H1 (cell line): ENCODE measurements around the gene SLC35E3. TPM values are rescaled to one million over a fixed set of nuclear protein-coding genes. Genes with fewer than 3 reads are reported as not detected.

ENCODE experiments used
- CTCF ChIA-PET: fragments of 300-600 bp; sonication (Branson Sonifier 250); formaldehyde crosslinking; loops from one replicate; lab custom pipeline; 2021; ENCODE audit not compliant: partially characterized antibody; lab: Charles Lee
- POLR2A ChIA-PET: fragments of 300-600 bp; sonication (Branson Sonifier 250); formaldehyde crosslinking; loops from one replicate; lab custom pipeline; 2021; ENCODE audit warnings: inconsistent platforms; ENCODE audit not compliant: partially characterized antibody; lab: Charles Lee
- DNase-seq, 2 experiments: peaks; one replicate each; pipeline versions ENCODE4 v3.0.0 to v3.0.0-alpha.2; 2010 to 2022; ENCODE audit warnings: low spot score in 2 of 2, low read depth in 1 of 2, mixed read lengths in 1 of 2
- FAIRE-seq: peaks from 2 replicates; lab custom pipeline; 2011; peaks lifted over from hg19 to GRCh38; lab: Jason Lieb, UNC
- H2AFZ ChIP-seq: 2 replicates; pipeline ENCODE4 v1.8.1; 2012; ENCODE audit warnings: low read length, inconsistent platforms
- H2AK5ac ChIP-seq: 2 replicates; pipeline ENCODE4 v1.6.1; 2013; ENCODE audit warnings: low read depth, low read length
- H2BK120ac ChIP-seq: replicated peaks from 2 replicates; pipeline ENCODE3; 2013; ENCODE audit warnings: low read depth, low read length, inconsistent platforms
- H2BK12ac ChIP-seq: 2 replicates; pipeline ENCODE4 v1.6.1; 2013; ENCODE audit warnings: low read depth, low read length
- H2BK15ac ChIP-seq: 2 replicates; pipeline ENCODE4 v1.6.1; 2013; ENCODE audit warnings: low read length
- H2BK20ac ChIP-seq: 2 replicates; pipeline ENCODE4 v1.6.1; 2013; ENCODE audit warnings: low read length
- H2BK5ac ChIP-seq: 2 replicates; pipeline ENCODE4 v1.6.1; 2013; ENCODE audit warnings: low read depth, low read length
- H3K14ac ChIP-seq: 2 replicates; pipeline ENCODE4 v1.6.1; 2013; ENCODE audit warnings: inconsistent platforms; ENCODE audit not compliant: insufficient read length
- H3K18ac ChIP-seq: 2 replicates; pipeline ENCODE4 v1.6.1; 2013; ENCODE audit warnings: low read length; ENCODE audit errors: extremely low read depth
- H3K23ac ChIP-seq: 2 replicates; pipeline ENCODE4 v1.6.1; 2013; ENCODE audit warnings: inconsistent platforms; ENCODE audit not compliant: insufficient read length
- H3K23me2 ChIP-seq: 2 replicates; pipeline ENCODE4 v1.6.1; 2013; ENCODE audit warnings: low read depth, low read length
- H3K27ac ChIP-seq: 2 replicates; pipeline ENCODE4 v1.6.1; 2011; ENCODE audit warnings: low read depth, low read length, inconsistent platforms
- H3K27me3 ChIP-seq, 4 experiments: replicated peaks in 1 of 4; 1 replicate in 1 of 4; 2 replicates in 3 of 4; pipeline versions ENCODE4 v1.6.1 to v1.8.1; 2011 to 2013; ENCODE audit warnings: low read length in 3 of 4, mild to moderate bottlenecking in 3 of 4, inconsistent platforms in 2 of 4, mixed read lengths in 2 of 4, moderate library complexity in 1 of 4; ENCODE audit not compliant: control insufficient read depth in 3 of 4, insufficient read depth in 3 of 4; ENCODE audit errors: extremely low read depth in 1 of 4
- H3K36me3 ChIP-seq, 4 experiments: 2 replicates each; pipeline versions ENCODE4 v1.6.1 to v1.8.1; 2011 to 2013; ENCODE audit warnings: mild to moderate bottlenecking in 4 of 4, low read length in 3 of 4, moderate library complexity in 2 of 4, control low read depth in 1 of 4, inconsistent platforms in 1 of 4; ENCODE audit not compliant: insufficient read depth in 4 of 4, control insufficient read depth in 2 of 4
- H3K4ac ChIP-seq: replicated peaks from 2 replicates; pipeline ENCODE3; 2013; ENCODE audit warnings: low read length, low read depth, mixed read lengths, inconsistent platforms; ENCODE audit not compliant: insufficient read length
- H3K4me1 ChIP-seq, 4 experiments: replicated peaks in 1 of 4; 1 replicate in 1 of 4; 2 replicates in 3 of 4; pipeline versions ENCODE4 v1.6.1 to v1.8.1; 2011 to 2013; ENCODE audit warnings: low read length in 3 of 4, inconsistent platforms in 2 of 4, mixed read lengths in 1 of 4; ENCODE audit not compliant: insufficient read depth in 4 of 4, control insufficient read depth in 3 of 4
- H3K4me2 ChIP-seq, 2 experiments: 2 replicates each; pipeline versions ENCODE4 v1.6.1 to v1.8.1; 2011 to 2013; ENCODE audit warnings: low read depth in 2 of 2, low read length in 2 of 2, control low read depth in 1 of 2, inconsistent platforms in 1 of 2, mild to moderate bottlenecking in 1 of 2; ENCODE audit not compliant: insufficient read depth in 1 of 2
- H3K4me3 ChIP-seq, 4 experiments: fragments of 200-600, 300-600 bp in 1 of 4; sonication (generic), shearing (Covaris generic), sonication (Bioruptor Twin) in 1 of 4; 2 replicates each; pipeline versions ENCODE4 v1.5.1 to v1.8.1; 2011 to 2016; ENCODE audit warnings: low read length in 4 of 4, low read depth in 3 of 4, control low read depth in 2 of 4, inconsistent platforms in 2 of 4, mild to moderate bottlenecking in 2 of 4, mixed read lengths in 1 of 4, moderate library complexity in 1 of 4; ENCODE audit not compliant: insufficient read depth in 2 of 4; ENCODE audit errors: extremely low read depth in 1 of 4
- H3K56ac ChIP-seq: replicated peaks from 2 replicates; pipeline ENCODE3; 2013; ENCODE audit warnings: low read depth, mild to moderate bottlenecking, mixed read lengths, low read length, inconsistent platforms; ENCODE audit not compliant: insufficient read length
- H3K79me1 ChIP-seq: 2 replicates; pipeline ENCODE4 v1.6.1; 2013; ENCODE audit warnings: low read depth, low read length, control low read depth
- H3K79me2 ChIP-seq, 2 experiments: 2 replicates each; pipeline versions ENCODE4 v1.6.1 to v1.8.1; 2012 to 2013; ENCODE audit warnings: low read length in 2 of 2, mild to moderate bottlenecking in 2 of 2, inconsistent platforms in 1 of 2; ENCODE audit not compliant: insufficient read depth in 2 of 2, control insufficient read depth in 1 of 2
- H3K9ac ChIP-seq, 4 experiments: replicated peaks in 1 of 4; 1 replicate in 1 of 4; 2 replicates in 3 of 4; pipeline versions ENCODE4 v1.6.1 to v1.8.1; 2011 to 2013; ENCODE audit warnings: low read depth in 3 of 4, low read length in 3 of 4, control low read depth in 2 of 4, mild to moderate bottlenecking in 2 of 4, moderate library complexity in 2 of 4, inconsistent platforms in 1 of 4; ENCODE audit errors: extremely low read depth in 1 of 4
- H3K9me3 ChIP-seq, 2 experiments: 2 replicates each; pipeline versions ENCODE4 v1.6.1 to v1.8.1; 2012 to 2013; ENCODE audit warnings: mild to moderate bottlenecking in 2 of 2, moderate library complexity in 2 of 2, control low read depth in 1 of 2, inconsistent platforms in 1 of 2, low read depth in 1 of 2, low read length in 1 of 2, mixed read lengths in 1 of 2; ENCODE audit not compliant: insufficient read depth in 2 of 2
- H4K20me1 ChIP-seq, 2 experiments: replicated peaks in 1 of 2; 2 replicates each; pipeline versions ENCODE3 to v1.8.1; 2011 to 2013; ENCODE audit warnings: inconsistent platforms in 2 of 2, low read length in 2 of 2, mild to moderate bottlenecking in 1 of 2; ENCODE audit not compliant: insufficient read depth in 2 of 2, control insufficient read depth in 1 of 2
- H4K5ac ChIP-seq: 2 replicates; pipeline ENCODE4 v1.6.1; 2013; ENCODE audit warnings: low read length, low read depth, mixed read lengths, inconsistent platforms; ENCODE audit not compliant: insufficient read length
- H4K8ac ChIP-seq: 2 replicates; pipeline ENCODE4 v1.8.0; 2013; ENCODE audit warnings: mild to moderate bottlenecking, moderate library complexity, low read length, inconsistent platforms; ENCODE audit not compliant: insufficient read depth; ENCODE audit errors: extremely low read depth
- H4K91ac ChIP-seq: replicated peaks from 2 replicates; pipeline ENCODE3; 2013; ENCODE audit warnings: low read length, mixed read lengths, inconsistent platforms; ENCODE audit not compliant: insufficient read length
- CBX8 ChIP-seq: fragments of 300-800, 300-1000 bp; sonication (generic); IDR thresholded peaks from 2 replicates; pipeline ENCODE4 v1.7.1; 2016; ENCODE audit warnings: low read depth, low read length, borderline replicate concordance
- TAF1 ChIP-seq: IDR thresholded peaks from 2 replicates; pipeline ENCODE4 v1.6.1; 2011; ENCODE audit warnings: mild to moderate bottlenecking, low read depth, low read length
- TCF12 ChIP-seq: IDR thresholded peaks from 2 replicates; pipeline ENCODE4 v1.6.1; 2011; ENCODE audit warnings: low read depth, mild to moderate bottlenecking, low read length
- WGBS, 2 experiments: shearing (Covaris generic) in 1 of 2; methylation state at CpG; one replicate each; pipeline versions ENCODE4 v1.1.6 to v1.1.7; 2013 to 2015; ENCODE audit warnings: low lambda C conversion rate in 2 of 2, mixed read lengths in 2 of 2, inconsistent platforms in 1 of 2, low coverage in 1 of 2, missing lambda C conversion rate in 1 of 2; ENCODE audit not compliant: insufficient replicate concordance in 2 of 2, insufficient coverage in 1 of 2, insufficient read length in 1 of 2; ENCODE audit errors: extremely low coverage in 1 of 2, missing lambda C conversion rate in 1 of 2; 5-methylcytosine and 5-hydroxymethylcytosine counted together
- polyA plus RNA-seq, 7 experiments: library from polyadenylated mRNA; depleted of rRNA in 3 of 7; stranded (reverse) in 5 of 7; unstranded in 2 of 7; fragments of >200 nt in 5 of 7; fragments of 200-250 nt in 2 of 7; gene quantifications; 1 replicate in 5 of 7; 2 replicates in 1 of 7; 4 replicates in 1 of 7; pipeline versions ENCODE4 v1.2.1 to v1.2.3, GENCODE V29; 2011 to 2013; ENCODE audit warnings: missing spikeins in 2 of 7, mixed read lengths in 2 of 7
- total RNA-seq: library from RNA; stranded (reverse); fragmentation: NEBNext Ultra II Directional; extraction: Animal tissue kit (Norgen Biotek cat#: 25700); gene quantifications from 2 replicates; pipeline ENCODE4 v1.2.1, GENCODE V29; 2021

Gene SLC35E3
- total and polyA plus RNA-seq, 2 of the 8 experiments (the other 6 are each of a cell fraction or from before 2014, with no cell fraction given): 10.0 to 10.9 TPM

- Histone ChIP-seq H3K4me2 (no peak overlapping the region), H2BK5ac (no peak overlapping the region), H2AFZ (no peak overlapping the region), H3K27ac (no peak overlapping the region), H3K79me1 (no peaks in the 10 kb centered on the region), H2AK5ac (no peak overlapping the region), H4K20me1 (no peaks in the 10 kb centered on the region), H3K9me3 (no peaks in the 10 kb centered on the region), H4K8ac (no peak overlapping the region), H3K4me3 (no peak overlapping the region), H3K9ac (no peak overlapping the region), H4K5ac (no peak overlapping the region), H3K4me1 (peaks cover 0 to 3% (median 0%) of the 10 kb centered on the region in 4 experiments; a peak in 1 of 7 replicates), H3K56ac (no peak overlapping the region), H3K18ac (no peak overlapping the region), H3K79me2 (no peaks in the 10 kb centered on the region), H2BK15ac (no peak overlapping the region), H3K36me3 (no peaks in the 10 kb centered on the region), H3K14ac (no peak overlapping the region), H3K23ac (no peak overlapping the region), H3K4ac (no peak overlapping the region), H3K27me3 (no peaks in the 10 kb centered on the region), H4K91ac (no peak overlapping the region), H3K23me2 (no peaks in the 10 kb centered on the region), H2BK20ac (no peak overlapping the region), H2BK120ac (no peak overlapping the region), H2BK12ac (no peak overlapping the region)
- DNase-seq (no peak), FAIRE-seq (no peak)
- no peak for TF ChIP-seq CBX8
- TF ChIP-seq TAF1: no peak
- TF ChIP-seq TCF12: no peak
- ChIA-PET CTCF (interaction anchor here (2.5 kb wide), 1 partner anchor 45 kb away, joined by 8 read pairs; no protein-coding TSS in a partner anchor), POLR2A (interaction anchor here (1.5 to 3.7 kb wide), 3 partner anchors 13 to 39 kb away, joined by 4 to 8 read pairs (median 5); partner anchors contain the start of gene MDM2)
- 91% methylated on average over 5 of the region's 5 CpGs; no CpG with 5 or more reads in 1 of the 2 experiments for WGBS, 2 experiments
Measured at GRCh38 chr12:68785823-68786222, 39.8 kb downstream of the SLC35E3 start.
